Measurements from ENCODE around the gene LAMTOR4.

LAMTOR4 gene

GRCh38 chr7:100148559-100149328 is at the start of gene LAMTOR4:
LAMTOR4 (plus strand) TSS chr7:100148918; CDS start chr7:100148973, 55 bp downstream.
- TF ChIP-seq CTCF (IDR thresholded peaks at IDR 0.05; ENCODE audit: control extremely low read depth, extremely low read depth, low read depth, missing control alignments), result no peak
- ChIA-PET CTCF (interaction anchor here (0.7 to 9.8 kb wide), 5 partner anchors 17 to 68 kb away, joined by 3 to 114 read pairs (median 3); partner anchors contain the start of genes GPC2 and STAG3), POLR2A (interaction anchor here (0.6 kb wide), 1 partner anchor 8 kb away, joined by 3 read pairs; no protein-coding TSS in a partner anchor)
- DNase-seq (ENCODE audit: extremely low spot score), result peak; percentile 99

GRCh38 chr7:100099452-100099851 is 49.3 kb upstream of the LAMTOR4 start:
- DNase-seq (ENCODE audit: extremely low spot score), result no peak
- ChIA-PET CTCF (interaction anchor here (2.1 kb wide), 1 partner anchor 17 kb away, joined by 14 read pairs; no protein-coding TSS in a partner anchor), POLR2A (interaction anchor here (1.7 kb wide), 1 partner anchor 330 kb away, joined by 4 read pairs; the partner anchor contains the start of gene ZCWPW1)
- TF ChIP-seq CTCF (IDR thresholded peaks at IDR 0.05; ENCODE audit: control extremely low read depth, extremely low read depth, low read depth, missing control alignments), result no peak

GRCh38 chr7:100100420-100101015 is 48.2 kb upstream of the LAMTOR4 start:
- DNase-seq (ENCODE audit: extremely low spot score), result peak; percentile 94
- TF ChIP-seq CTCF (IDR thresholded peaks at IDR 0.05; ENCODE audit: control extremely low read depth, extremely low read depth, low read depth, missing control alignments), result no peak
- CTCF ChIA-PET, result interaction anchor here (0.7 to 2.6 kb wide), 10 partner anchors 13 to 117 kb away, joined by 3 to 16 read pairs (median 4); partner anchors contain the start of genes COPS6 and ZKSCAN1
- POLR2A ChIA-PET, result interaction anchor here (0.6 to 1.7 kb wide), 5 partner anchors 8 to 328 kb away, joined by 3 to 5 read pairs (median 4); partner anchors contain the start of genes MBLAC1 and ZCWPW1

GRCh38 chr7:100101016-100101862 is 47.5 kb upstream of the LAMTOR4 start, which contains the start of the genes AP4M1 and MCM7:
AP4M1 (plus strand) TSS chr7:100101643; CDS start chr7:100101715, 72 bp downstream.
MCM7 (minus strand) TSS chr7:100101397; CDS start chr7:100101294, 103 bp downstream.
- DNase-seq (ENCODE audit: extremely low spot score), result peak; percentile 99
- ChIA-PET POLR2A (interaction anchor here (0.6 to 1.8 kb wide), 9 partner anchors 9 to 328 kb away, joined by 3 to 7 read pairs (median 4); partner anchors contain the start of genes MBLAC1, TRAPPC14 and ZCWPW1), CTCF (interaction anchor here (1.2 to 2.6 kb wide), 10 partner anchors 11 to 116 kb away, joined by 4 to 16 read pairs (median 6); partner anchors contain the start of genes COPS6 and ZKSCAN1)
- TF ChIP-seq CTCF (IDR thresholded peaks at IDR 0.05; ENCODE audit: control extremely low read depth, extremely low read depth, low read depth, missing control alignments), result no peak

GRCh38 chr7:100102950-100103840 is 45.5 kb upstream of the LAMTOR4 start:
- TF ChIP-seq CTCF (IDR thresholded peaks at IDR 0.05; ENCODE audit: control extremely low read depth, extremely low read depth, low read depth, missing control alignments), result no peak
- ChIA-PET POLR2A (interaction anchor here (0.5 to 1.8 kb wide), 4 partner anchors 11 to 1553 kb away, joined by 3 to 7 read pairs (median 4); partner anchors contain the start of gene MEPCE), CTCF (interaction anchor here (0.8 to 2.6 kb wide), 5 partner anchors 10 to 29 kb away, joined by 3 to 16 read pairs (median 9); partner anchors contain the start of gene MBLAC1)
- DNase-seq (ENCODE audit: extremely low spot score), result no peak

Measured in GM10248 (cell line).